ENCODE data around the gene DUOXA2.

Gene DUOXA2

DNA sequence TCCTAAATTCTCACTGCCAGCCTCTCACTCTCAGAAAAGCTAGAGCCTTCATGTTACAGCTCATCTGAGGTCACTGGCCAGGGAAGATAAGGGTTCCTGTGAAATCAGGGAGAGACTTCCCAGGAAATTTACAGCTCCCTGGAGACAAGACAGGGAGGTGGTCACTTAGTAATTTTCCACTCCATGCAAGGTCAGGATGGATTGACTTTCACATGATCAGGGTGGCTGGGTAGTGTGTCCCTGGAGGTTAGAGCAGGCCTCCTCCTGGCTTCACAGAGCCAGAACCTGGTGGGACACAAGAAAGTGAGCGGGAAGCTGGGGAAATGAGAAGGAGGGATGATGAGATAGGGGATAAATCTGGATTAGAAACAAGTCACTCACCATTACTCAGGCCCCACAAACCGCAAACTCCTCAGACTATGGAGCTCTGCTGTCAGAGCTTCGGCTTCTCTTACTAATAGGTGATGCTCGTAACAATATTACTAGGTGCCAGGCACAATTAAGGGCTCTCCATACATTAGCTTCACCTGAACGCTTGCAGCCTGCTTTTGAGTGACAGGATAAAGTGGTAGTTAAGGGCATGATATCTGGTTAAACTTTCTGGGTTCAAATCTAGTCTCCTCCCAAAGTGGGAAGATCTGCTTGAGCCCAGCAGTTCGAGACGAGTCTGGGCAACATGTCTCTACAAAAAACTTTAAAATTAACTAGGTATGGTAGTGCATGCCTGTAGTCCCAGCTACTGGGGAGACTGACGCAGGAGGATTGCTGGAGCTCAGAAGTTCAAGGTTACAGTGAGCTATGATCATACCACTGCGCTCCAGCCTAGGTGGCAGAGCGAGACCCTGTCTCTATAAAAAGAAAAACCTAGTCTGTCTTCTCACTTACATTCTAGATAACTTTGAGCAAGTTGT is 25.1 kb upstream of the DUOXA2 start:
- no peaks in the 10 kb centered on the region for H3K36me3 ChIP-seq (replicated peaks)
- no peak overlapping the region for H3K4me3 ChIP-seq
- no peak for DNase-seq (ENCODE audit: low spot score in 2 of 2)
- peaks cover 26% of the 10 kb centered on the region for H3K27me3 ChIP-seq (ENCODE audit: low read depth)
- H3K9me3 ChIP-seq = no peaks in the 10 kb centered on the region
- no peaks in the 10 kb centered on the region for H3K4me1 ChIP-seq
- in situ Hi-C loops (cut with MboI; ENCODE audit: low sequenced_read_pairs) = no loop called here

DNA sequence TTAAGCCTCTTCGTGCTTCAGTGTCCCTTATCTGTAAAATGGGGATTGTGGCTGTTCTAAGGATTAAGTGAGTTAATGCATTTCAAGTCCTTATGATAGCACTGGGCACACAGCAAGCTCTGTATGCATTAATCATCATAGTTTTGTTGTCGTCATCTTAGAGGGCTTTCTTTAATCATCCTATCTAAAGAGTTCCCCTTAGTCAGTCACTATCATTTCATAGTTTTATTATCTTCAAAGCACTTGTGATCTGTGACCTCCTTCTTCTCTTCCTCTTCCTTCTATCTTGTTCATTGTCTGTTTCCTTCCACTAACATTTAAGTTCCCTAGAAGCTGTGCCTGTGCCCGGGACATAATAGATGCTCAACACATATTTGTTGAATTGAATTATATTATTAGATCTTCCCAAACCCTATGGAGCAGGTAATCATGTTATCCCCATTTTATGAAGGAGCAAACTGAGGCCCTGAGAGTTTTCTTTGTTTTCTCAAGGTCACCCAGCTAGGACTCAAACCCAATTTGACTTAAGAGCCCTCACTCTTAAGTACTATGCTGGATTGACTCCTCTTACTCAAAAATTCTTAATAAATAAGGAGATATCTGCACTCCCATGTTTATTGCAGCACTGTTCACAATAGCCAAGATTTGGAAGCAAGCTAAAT is 24.3 kb upstream of the DUOXA2 start:
- Histone ChIP-seq H3K4me1 (no peaks in the 10 kb centered on the region), H3K36me3 (replicated peaks) (no peaks in the 10 kb centered on the region), H3K4me3 (no peak overlapping the region), H3K27me3 (ENCODE audit: low read depth) (peaks cover 18% of the 10 kb centered on the region), H3K9me3 (no peaks in the 10 kb centered on the region)
- in situ Hi-C loops (cut with MboI; ENCODE audit: low sequenced_read_pairs) = no loop called here
- DNase-seq (ENCODE audit: low spot score in 2 of 2) = no peak

DNA sequence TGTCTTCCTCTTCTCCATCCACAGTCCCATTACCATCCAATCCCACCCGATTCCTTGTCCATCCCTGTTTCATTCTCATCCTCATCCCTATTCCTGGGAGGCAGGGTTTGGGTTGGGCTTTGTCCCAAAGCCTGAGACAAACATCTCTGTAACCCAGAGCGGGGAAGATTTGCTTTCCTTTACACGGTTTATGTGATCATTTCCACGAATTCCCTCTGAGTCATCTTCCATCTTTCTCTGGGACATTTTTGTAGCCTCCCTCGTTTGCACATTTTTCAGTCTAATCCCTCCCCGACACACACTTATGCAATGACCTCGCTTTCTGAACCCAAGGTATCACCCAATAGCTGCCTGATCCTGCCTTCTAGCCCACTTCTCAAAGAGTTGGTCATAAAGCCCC is 23.0 kb upstream of the DUOXA2 start:
- DNase-seq (ENCODE audit: low spot score in 2 of 2) = no peak
- H3K36me3 ChIP-seq (replicated peaks) = no peaks in the 10 kb centered on the region
- no peaks in the 10 kb centered on the region for H3K9me3 ChIP-seq
- H3K4me1 ChIP-seq = no peaks in the 10 kb centered on the region
- no peak overlapping the region for H3K4me3 ChIP-seq
- H3K27me3 ChIP-seq (ENCODE audit: low read depth) = peaks cover 12% of the 10 kb centered on the region
- in situ Hi-C loops (cut with MboI; ENCODE audit: low sequenced_read_pairs) = no loop called here

- in situ Hi-C loops (cut with MboI; ENCODE audit: low sequenced_read_pairs) = no loop called here
- Histone ChIP-seq H3K27me3 (ENCODE audit: low read depth) (peaks cover 12% of the 10 kb centered on the region), H3K4me3 (no peak overlapping the region), H3K36me3 (replicated peaks) (no peaks in the 10 kb centered on the region), H3K4me1 (no peaks in the 10 kb centered on the region), H3K9me3 (no peaks in the 10 kb centered on the region)
- no peak for DNase-seq (ENCODE audit: low spot score in 2 of 2)
Measured at GRCh38 chr15:45091576-45091975, 22.6 kb upstream of the DUOXA2 start.

GRCh38 chr15:45093013-45093412 is 21.1 kb upstream of the DUOXA2 start:
- no peak overlapping the region for H3K4me3 ChIP-seq
- DNase-seq (ENCODE audit: low spot score in 2 of 2) = no peak
- no peaks in the 10 kb centered on the region for H3K36me3 ChIP-seq (replicated peaks)
- H3K4me1 ChIP-seq = no peaks in the 10 kb centered on the region
- no peaks in the 10 kb centered on the region for H3K9me3 ChIP-seq
- in situ Hi-C loops (cut with MboI; ENCODE audit: low sequenced_read_pairs) = no loop called here
- peaks cover 12% of the 10 kb centered on the region for H3K27me3 ChIP-seq (ENCODE audit: low read depth)

DNA sequence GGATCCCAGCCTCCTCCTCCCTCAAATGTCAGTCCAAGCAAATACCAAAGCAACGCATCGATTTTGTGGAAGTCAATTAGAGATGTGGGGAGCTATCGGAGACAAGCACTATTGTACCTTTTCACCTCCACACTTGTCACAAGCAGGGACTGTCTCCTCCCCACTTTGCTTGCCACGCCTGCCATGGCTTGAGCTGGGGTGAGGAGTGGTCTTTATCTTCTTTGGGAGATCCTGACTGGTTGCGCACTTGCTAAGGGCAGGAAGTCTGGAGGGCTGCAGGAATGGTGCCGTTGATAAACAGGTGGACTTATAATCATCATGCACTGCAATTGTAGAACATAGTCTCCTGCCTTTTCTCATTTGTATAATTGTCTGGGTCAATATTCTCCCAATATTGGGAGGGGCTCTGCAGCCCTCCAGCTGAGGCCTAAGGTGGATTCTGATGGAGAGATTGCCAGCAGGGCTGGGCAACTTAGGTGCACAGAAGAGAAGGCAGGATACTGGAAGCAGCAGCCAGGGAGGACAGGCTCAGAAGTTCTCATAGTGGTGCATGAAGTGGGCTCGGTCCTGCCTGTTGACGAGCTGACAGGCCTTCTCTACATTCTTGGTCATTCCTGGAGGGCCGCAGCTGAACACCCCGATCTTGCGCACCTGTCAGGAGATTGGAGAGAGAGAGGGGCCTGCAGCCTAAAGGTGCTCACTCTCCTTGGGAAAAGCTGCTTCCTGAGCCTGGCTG is 20.3 kb upstream of the DUOXA2 start:
- Histone ChIP-seq H3K4me1 (no peaks in the 10 kb centered on the region), H3K4me3 (no peak overlapping the region), H3K36me3 (replicated peaks) (no peaks in the 10 kb centered on the region), H3K9me3 (no peaks in the 10 kb centered on the region), H3K27me3 (ENCODE audit: low read depth) (peaks cover 12% of the 10 kb centered on the region)
- in situ Hi-C loops (cut with MboI; ENCODE audit: low sequenced_read_pairs) = no loop called here
- no peak for DNase-seq (ENCODE audit: low spot score in 2 of 2)

- in situ Hi-C loops (cut with MboI; ENCODE audit: low sequenced_read_pairs) = no loop called here
- no peak for DNase-seq (ENCODE audit: low spot score in 2 of 2)
- H3K4me3 ChIP-seq = no peak overlapping the region
- no peaks in the 10 kb centered on the region for H3K4me1 ChIP-seq
- peaks cover 12% of the 10 kb centered on the region for H3K27me3 ChIP-seq (ENCODE audit: low read depth)
- no peaks in the 10 kb centered on the region for H3K36me3 ChIP-seq (replicated peaks)
- H3K9me3 ChIP-seq = no peaks in the 10 kb centered on the region
Measured at GRCh38 chr15:45094358-45094730, 19.8 kb upstream of the DUOXA2 start.

DNA sequence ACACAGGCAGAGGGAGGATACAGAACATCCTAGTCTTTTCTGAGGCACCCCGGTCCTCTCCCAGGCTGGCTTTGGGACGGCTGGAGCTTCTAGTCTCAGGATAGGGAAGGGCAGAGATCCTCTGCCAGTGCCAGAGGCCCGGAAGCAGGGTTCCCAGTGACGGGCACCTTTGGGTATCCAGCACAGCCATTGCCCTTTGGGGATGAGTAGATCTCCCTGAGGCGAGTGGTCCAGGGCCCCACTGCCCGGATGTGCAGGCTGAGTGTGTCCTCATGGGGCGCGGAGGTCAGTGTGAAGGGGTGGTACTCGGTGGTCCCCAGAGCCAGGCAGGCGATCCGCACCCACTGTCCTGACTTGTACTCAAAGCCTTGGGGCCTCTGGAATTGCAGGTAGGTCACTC is 18.5 kb upstream of the DUOXA2 start:
- no peaks in the 10 kb centered on the region for H3K36me3 ChIP-seq (replicated peaks)
- in situ Hi-C loops (cut with MboI; ENCODE audit: low sequenced_read_pairs) = no loop called here
- H3K4me1 ChIP-seq = no peaks in the 10 kb centered on the region

GRCh38 chr15:45097466-45097865 is 16.7 kb upstream of the DUOXA2 start:
- Histone ChIP-seq H3K4me1 (no peaks in the 10 kb centered on the region), H3K27me3 (ENCODE audit: low read depth) (no peaks in the 10 kb centered on the region), H3K4me3 (no peak overlapping the region), H3K36me3 (replicated peaks) (no peaks in the 10 kb centered on the region), H3K9me3 (no peaks in the 10 kb centered on the region)
- no peak for DNase-seq (ENCODE audit: low spot score in 2 of 2)
- in situ Hi-C loops (cut with MboI; ENCODE audit: low sequenced_read_pairs) = no loop called here

More for the DNA sequence above, 18.5 kb upstream of the DUOXA2 start:
- DNase-seq (ENCODE audit: low spot score in 2 of 2) = no peak
- Histone ChIP-seq H3K27me3 (ENCODE audit: low read depth) (peaks cover 8% of the 10 kb centered on the region), H3K4me3 (no peak overlapping the region), H3K9me3 (no peaks in the 10 kb centered on the region)

GRCh38 chr15:45099549-45100165 is 14.5 kb upstream of the DUOXA2 start:
- H3K4me3 ChIP-seq = no peak overlapping the region
- H3K4me1 ChIP-seq = no peaks in the 10 kb centered on the region
- H3K9me3 ChIP-seq = no peaks in the 10 kb centered on the region
- no peaks in the 10 kb centered on the region for H3K36me3 ChIP-seq (replicated peaks)
- no peak for DNase-seq (ENCODE audit: low spot score in 2 of 2)
- H3K27me3 ChIP-seq (ENCODE audit: low read depth) = no peaks in the 10 kb centered on the region
- in situ Hi-C loops (cut with MboI; ENCODE audit: low sequenced_read_pairs) = no loop called here

GRCh38 chr15:45100884-45101625 is 13.1 kb upstream of the DUOXA2 start:
- DNase-seq (ENCODE audit: low spot score in 2 of 2) = no peak
- in situ Hi-C loops (cut with MboI; ENCODE audit: low sequenced_read_pairs) = no loop called here
- no peaks in the 10 kb centered on the region for H3K36me3 ChIP-seq (replicated peaks)
- H3K4me1 ChIP-seq = no peaks in the 10 kb centered on the region
- no peaks in the 10 kb centered on the region for H3K9me3 ChIP-seq
- no peak overlapping the region for H3K4me3 ChIP-seq
- no peaks in the 10 kb centered on the region for H3K27me3 ChIP-seq (ENCODE audit: low read depth)

DNA sequence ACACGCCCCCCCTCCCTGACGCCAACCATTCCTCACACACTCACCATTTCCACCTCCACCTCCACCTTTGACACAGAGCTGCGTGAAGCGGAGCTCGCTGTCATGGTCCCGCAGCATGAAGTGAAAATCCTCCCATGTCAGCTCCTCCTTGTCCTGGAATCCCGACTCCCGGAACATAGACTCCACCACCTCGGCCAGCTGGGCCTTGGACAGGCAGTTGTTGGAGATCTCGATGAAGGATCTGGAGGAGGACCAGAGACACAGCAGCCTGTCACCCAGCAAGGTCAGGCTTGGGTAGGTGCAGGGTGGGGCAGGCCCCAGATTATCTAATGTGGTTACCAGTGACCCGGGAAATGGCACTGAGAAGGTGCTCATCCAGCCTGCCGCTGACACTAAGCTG is 12.4 kb upstream of the DUOXA2 start:
- Histone ChIP-seq H3K4me1 (no peaks in the 10 kb centered on the region), H3K36me3 (replicated peaks) (no peaks in the 10 kb centered on the region), H3K27me3 (ENCODE audit: low read depth) (no peaks in the 10 kb centered on the region), H3K4me3 (no peak overlapping the region), H3K9me3 (no peaks in the 10 kb centered on the region)
- DNase-seq (ENCODE audit: low spot score in 2 of 2) = no peak
- in situ Hi-C loops (cut with MboI; ENCODE audit: low sequenced_read_pairs) = no loop called here

- H3K9me3 ChIP-seq = no peaks in the 10 kb centered on the region
- H3K27me3 ChIP-seq (ENCODE audit: low read depth) = no peaks in the 10 kb centered on the region
- H3K4me1 ChIP-seq = no peaks in the 10 kb centered on the region
- H3K36me3 ChIP-seq (replicated peaks) = no peaks in the 10 kb centered on the region
- no peak for DNase-seq (ENCODE audit: low spot score in 2 of 2)
- no peak overlapping the region for H3K4me3 ChIP-seq
- in situ Hi-C loops (cut with MboI; ENCODE audit: low sequenced_read_pairs) = no loop called here
Measured at GRCh38 chr15:45102226-45102625, 11.9 kb upstream of the DUOXA2 start.
